GM19395 (cell line): ENCODE results near the gene UBE2C.

ENCODE experiments used
- ATAC-seq: cut with Tn5 transposase; IDR thresholded peaks from one replicate; pipeline ENCODE4 v1.9.1; 2021; ENCODE audit warnings: mild to moderate bottlenecking, moderate library complexity; ENCODE audit not compliant: unreplicated experiment

Gene UBE2C

DNA sequence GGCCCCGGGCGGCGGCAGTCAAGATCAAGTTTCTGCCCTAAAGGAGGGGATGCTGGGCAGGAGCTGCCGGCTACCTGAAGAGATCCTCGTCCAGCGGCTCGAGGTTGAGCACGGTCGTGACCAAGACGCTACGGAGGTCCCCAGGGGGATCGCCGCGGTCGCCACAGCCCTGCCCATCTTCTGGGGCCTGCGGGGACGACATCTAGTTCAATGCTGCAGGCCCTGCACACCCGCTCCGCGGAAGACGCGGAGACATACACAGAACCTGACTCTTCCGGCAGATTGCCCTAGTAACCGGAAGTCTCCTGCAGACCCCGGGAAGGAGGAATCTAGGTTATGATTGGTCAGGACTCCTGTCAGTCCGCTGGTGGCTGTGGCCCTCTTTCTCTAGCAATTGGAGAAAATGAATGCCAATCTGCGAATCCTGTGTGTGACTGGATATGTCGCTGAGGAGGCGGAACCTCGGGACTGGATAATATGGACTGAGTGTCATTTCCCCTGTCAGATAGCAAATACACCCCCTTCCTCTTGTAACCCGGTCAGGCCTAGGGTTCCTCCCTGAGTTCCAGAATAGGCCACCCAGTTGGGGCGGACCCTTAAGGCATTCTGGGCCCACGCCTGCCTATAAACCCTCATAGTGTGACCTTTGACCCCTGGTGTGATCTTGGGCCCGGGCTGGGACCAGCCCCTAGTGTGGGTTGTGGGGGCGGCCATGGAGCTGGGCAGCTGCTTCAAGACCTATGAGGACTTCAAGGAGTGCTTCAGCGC is 44.9 kb downstream of the UBE2C start, which contains the start of the genes ACOT8 and ZSWIM3:
TSS of gene ACOT8 (minus strand) at position 279 of the 768 bp plus-strand sequence. CDS start at position 202, 77 bp downstream.
TSS of gene ZSWIM3 (plus strand) at position 501 of the 768 bp plus-strand sequence. CDS start at position 713, 212 bp downstream.
- ATAC-seq, result peak; percentile 93

DNA sequence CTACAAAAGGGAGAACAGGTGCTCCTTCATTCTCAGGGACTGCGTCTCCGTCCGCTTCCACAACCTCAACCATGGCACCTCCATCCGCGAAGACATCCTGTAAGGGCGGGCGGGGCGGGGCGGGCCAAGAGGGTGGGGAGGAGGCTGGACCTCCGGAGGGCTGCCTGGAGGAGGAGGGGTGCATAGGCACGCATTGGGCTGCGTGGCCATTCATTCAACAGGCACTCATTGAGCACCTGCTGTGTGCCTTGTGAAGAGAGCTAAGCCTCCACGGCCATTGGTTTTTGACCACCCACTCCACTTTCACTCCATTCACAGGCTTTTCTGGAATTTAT is 45.4 kb downstream of the UBE2C start:
- peak; percentile 23 for ATAC-seq

DNA sequence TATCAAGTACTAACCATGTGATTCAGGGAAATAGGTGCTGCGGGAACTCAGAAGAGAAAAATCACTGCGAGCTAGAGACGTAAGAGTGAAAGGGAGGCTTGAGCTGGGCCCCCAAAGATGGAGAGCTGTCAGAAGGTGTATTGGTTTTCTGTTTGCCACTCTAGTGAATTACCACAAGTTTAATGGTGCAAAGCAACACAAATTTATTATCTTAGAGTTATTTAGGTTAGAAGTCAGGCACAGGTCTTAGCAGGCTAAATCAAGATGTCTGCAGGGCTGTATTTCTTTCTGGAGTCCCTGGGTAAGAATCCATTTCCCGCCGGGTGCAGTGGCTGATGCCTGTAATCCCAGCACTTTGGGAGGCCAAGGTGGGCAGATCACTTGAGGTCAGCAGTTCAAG is 47.5 kb downstream of the UBE2C start:
- ATAC-seq, result no peak

DNA sequence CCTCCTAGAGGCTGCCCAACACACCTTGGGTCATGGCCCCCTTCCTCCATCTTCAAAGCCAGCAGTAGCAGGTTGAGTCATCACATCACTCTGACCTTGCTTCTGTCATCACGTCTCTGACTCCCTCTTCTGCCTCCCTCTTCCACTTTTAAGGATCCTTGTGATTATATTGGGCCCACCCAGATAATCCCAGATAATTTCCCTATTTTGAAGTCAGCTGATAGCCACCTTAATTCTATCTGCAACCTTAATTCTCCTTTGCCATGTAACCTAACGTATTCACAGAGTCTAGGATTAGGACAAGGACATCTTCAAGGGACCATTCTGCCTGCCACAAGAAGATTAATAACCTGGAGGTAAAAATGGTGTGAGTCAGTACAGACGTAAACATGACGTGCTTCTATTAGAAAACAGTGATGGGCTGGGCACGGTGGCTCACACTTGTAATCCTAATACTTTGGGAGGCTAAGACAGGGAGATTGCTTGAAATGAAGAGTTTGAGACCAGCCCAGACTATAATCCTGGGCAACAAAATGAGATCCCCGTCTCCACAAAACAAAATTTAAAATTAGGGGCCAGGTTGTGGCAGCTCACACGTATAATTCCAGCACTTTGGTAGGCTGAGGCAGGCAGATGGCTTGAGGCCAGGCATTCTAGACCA is 48.2 kb downstream of the UBE2C start:
- ATAC-seq, result no peak

DNA sequence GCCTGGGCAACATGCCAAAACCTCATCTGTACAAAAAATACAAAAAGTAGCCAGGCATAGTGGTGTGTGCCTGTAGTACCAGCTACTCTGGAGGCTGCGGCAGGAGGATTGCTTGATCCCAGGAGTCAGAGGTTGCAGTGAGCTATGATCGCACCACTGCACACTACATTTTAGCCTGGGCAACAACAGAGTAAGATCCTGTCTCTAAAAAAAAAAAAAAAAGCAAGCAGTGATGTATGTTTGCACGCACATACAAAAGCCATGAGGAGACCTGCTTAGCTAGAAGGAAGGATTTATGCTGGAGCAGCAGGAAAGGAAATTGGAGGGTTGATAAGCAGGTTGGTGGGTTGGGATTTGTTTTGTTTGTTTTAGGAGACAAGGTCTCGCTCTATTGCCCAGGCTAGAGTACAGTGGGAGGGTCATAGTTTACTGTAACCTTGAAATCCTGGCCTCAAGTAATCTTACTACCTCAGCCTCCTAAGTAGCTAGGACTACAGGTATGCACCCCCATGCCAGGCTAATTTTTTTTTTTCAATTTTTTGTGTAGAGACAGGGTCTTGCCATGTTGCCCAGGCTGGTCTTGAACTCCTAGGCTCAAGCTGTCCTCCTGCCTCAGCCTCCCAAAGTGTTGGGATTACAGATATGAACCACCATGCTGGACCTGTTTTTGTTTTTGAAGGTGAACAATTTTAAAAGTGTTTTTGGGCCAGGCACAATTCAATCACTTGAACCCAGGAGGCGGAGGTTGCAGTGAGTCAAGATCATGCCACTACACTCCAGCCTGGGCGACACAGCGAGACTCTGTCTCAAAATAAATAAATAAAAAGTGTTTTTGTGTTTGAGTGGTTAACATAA is 49.0 kb downstream of the UBE2C start:
- ATAC-seq, result no peak

DNA sequence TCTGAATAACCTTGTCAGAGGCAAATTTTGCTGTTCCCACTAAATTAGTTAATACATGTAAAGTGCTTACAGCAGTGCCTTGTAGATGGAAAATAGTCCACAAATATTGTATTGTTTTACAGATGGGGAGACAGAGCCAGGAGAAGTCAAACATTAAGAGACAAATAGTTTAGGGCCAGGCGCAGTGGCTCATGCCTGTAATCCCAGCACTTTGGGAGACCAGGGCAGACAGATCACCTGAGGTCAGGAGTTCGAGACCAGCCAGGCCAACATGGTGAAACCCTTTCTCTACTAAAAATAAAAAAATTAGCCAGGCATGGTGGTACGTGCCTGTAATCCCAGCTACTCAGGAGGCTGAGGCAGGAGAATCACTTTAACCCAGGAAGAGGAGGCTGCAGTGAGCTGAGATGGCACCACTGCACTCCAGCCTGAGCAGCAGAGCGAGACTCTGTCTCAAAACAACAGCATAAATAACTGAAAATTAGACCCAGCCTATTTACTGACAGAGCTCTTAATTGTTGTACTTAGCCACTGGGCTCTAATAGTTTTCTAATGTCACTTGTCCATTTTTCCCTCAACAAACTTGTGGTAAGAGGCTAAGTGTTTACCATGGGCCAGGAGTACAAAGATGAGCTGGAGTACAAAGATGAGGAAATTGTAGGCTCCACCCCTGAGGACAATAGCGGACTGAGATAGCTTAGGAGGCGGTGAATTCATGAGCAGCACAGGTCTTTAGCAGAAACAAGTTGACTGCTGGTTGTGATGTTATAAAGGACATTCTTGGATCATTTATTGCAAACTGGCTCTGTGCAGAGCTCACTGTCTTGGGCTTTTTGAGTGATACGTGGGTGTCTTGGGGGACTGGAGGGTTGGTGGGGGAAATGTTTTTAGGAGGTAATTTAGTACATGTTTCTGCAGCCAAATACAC is 51.4 kb downstream of the UBE2C start:
- ATAC-seq, result no peak

DNA sequence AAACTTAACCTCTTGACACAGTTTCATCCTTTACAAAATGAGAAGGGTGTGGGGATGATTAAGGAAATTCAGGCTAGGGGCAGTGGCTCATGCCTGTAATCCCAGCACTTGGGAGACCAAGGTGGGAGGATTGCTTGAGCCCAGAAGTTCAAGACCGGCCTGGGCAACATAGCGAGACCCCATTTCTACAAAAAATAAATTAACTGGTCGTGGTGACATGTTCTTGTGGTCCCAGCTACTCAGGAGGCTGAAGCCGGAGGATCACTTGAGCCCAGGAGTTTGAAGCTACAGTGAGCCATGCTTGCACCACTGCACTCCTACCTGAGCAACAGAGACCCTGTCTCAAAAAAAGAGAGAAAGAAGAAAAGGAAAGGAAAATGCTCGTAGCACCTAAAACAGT is 54.0 kb downstream of the UBE2C start:
- ATAC-seq, result no peak
